H1 (cell line): ENCODE data around the gene MZT2A. TPM values are rescaled to one million over a fixed set of nuclear protein-coding genes. Genes with fewer than 3 reads are reported as not detected.

ENCODE experiments used
- CTCF ChIA-PET: fragments of 300-600 bp; sonication (Branson Sonifier 250); formaldehyde crosslinking; loops from one replicate; lab custom pipeline; 2021; ENCODE audit not compliant: partially characterized antibody; lab: Charles Lee
- POLR2A ChIA-PET: fragments of 300-600 bp; sonication (Branson Sonifier 250); formaldehyde crosslinking; loops from one replicate; lab custom pipeline; 2021; ENCODE audit warnings: inconsistent platforms; ENCODE audit not compliant: partially characterized antibody; lab: Charles Lee
- DNase-seq, 2 experiments: peaks; one replicate each; pipeline versions ENCODE4 v3.0.0 to v3.0.0-alpha.2; 2010 to 2022; ENCODE audit warnings: low spot score in 2 of 2, low read depth in 1 of 2, mixed read lengths in 1 of 2
- FAIRE-seq: peaks from 2 replicates; lab custom pipeline; 2011; peaks lifted over from hg19 to GRCh38; lab: Jason Lieb, UNC
- H2AFZ ChIP-seq: 2 replicates; pipeline ENCODE4 v1.8.1; 2012; ENCODE audit warnings: low read length, inconsistent platforms
- H2AK5ac ChIP-seq: 2 replicates; pipeline ENCODE4 v1.6.1; 2013; ENCODE audit warnings: low read depth, low read length
- H2BK120ac ChIP-seq: replicated peaks from 2 replicates; pipeline ENCODE3; 2013; ENCODE audit warnings: low read depth, low read length, inconsistent platforms
- H2BK12ac ChIP-seq: 2 replicates; pipeline ENCODE4 v1.6.1; 2013; ENCODE audit warnings: low read depth, low read length
- H2BK15ac ChIP-seq: 2 replicates; pipeline ENCODE4 v1.6.1; 2013; ENCODE audit warnings: low read length
- H2BK20ac ChIP-seq: 2 replicates; pipeline ENCODE4 v1.6.1; 2013; ENCODE audit warnings: low read length
- H2BK5ac ChIP-seq: 2 replicates; pipeline ENCODE4 v1.6.1; 2013; ENCODE audit warnings: low read depth, low read length
- H3K14ac ChIP-seq: 2 replicates; pipeline ENCODE4 v1.6.1; 2013; ENCODE audit warnings: inconsistent platforms; ENCODE audit not compliant: insufficient read length
- H3K18ac ChIP-seq: 2 replicates; pipeline ENCODE4 v1.6.1; 2013; ENCODE audit warnings: low read length; ENCODE audit errors: extremely low read depth
- H3K23ac ChIP-seq: 2 replicates; pipeline ENCODE4 v1.6.1; 2013; ENCODE audit warnings: inconsistent platforms; ENCODE audit not compliant: insufficient read length
- H3K23me2 ChIP-seq: 2 replicates; pipeline ENCODE4 v1.6.1; 2013; ENCODE audit warnings: low read depth, low read length
- H3K27ac ChIP-seq: 2 replicates; pipeline ENCODE4 v1.6.1; 2011; ENCODE audit warnings: low read depth, low read length, inconsistent platforms
- H3K27me3 ChIP-seq, 4 experiments: replicated peaks in 1 of 4; 1 replicate in 1 of 4; 2 replicates in 3 of 4; pipeline versions ENCODE4 v1.6.1 to v1.8.1; 2011 to 2013; ENCODE audit warnings: low read length in 3 of 4, mild to moderate bottlenecking in 3 of 4, inconsistent platforms in 2 of 4, mixed read lengths in 2 of 4, moderate library complexity in 1 of 4; ENCODE audit not compliant: control insufficient read depth in 3 of 4, insufficient read depth in 3 of 4; ENCODE audit errors: extremely low read depth in 1 of 4
- H3K36me3 ChIP-seq, 4 experiments: 2 replicates each; pipeline versions ENCODE4 v1.6.1 to v1.8.1; 2011 to 2013; ENCODE audit warnings: mild to moderate bottlenecking in 4 of 4, low read length in 3 of 4, moderate library complexity in 2 of 4, control low read depth in 1 of 4, inconsistent platforms in 1 of 4; ENCODE audit not compliant: insufficient read depth in 4 of 4, control insufficient read depth in 2 of 4
- H3K4ac ChIP-seq: replicated peaks from 2 replicates; pipeline ENCODE3; 2013; ENCODE audit warnings: low read length, low read depth, mixed read lengths, inconsistent platforms; ENCODE audit not compliant: insufficient read length
- H3K4me1 ChIP-seq, 4 experiments: replicated peaks in 1 of 4; 1 replicate in 1 of 4; 2 replicates in 3 of 4; pipeline versions ENCODE4 v1.6.1 to v1.8.1; 2011 to 2013; ENCODE audit warnings: low read length in 3 of 4, inconsistent platforms in 2 of 4, mixed read lengths in 1 of 4; ENCODE audit not compliant: insufficient read depth in 4 of 4, control insufficient read depth in 3 of 4
- H3K4me2 ChIP-seq, 2 experiments: 2 replicates each; pipeline versions ENCODE4 v1.6.1 to v1.8.1; 2011 to 2013; ENCODE audit warnings: low read depth in 2 of 2, low read length in 2 of 2, control low read depth in 1 of 2, inconsistent platforms in 1 of 2, mild to moderate bottlenecking in 1 of 2; ENCODE audit not compliant: insufficient read depth in 1 of 2
- H3K4me3 ChIP-seq, 4 experiments: fragments of 200-600, 300-600 bp in 1 of 4; sonication (generic), shearing (Covaris generic), sonication (Bioruptor Twin) in 1 of 4; 2 replicates each; pipeline versions ENCODE4 v1.5.1 to v1.8.1; 2011 to 2016; ENCODE audit warnings: low read length in 4 of 4, low read depth in 3 of 4, control low read depth in 2 of 4, inconsistent platforms in 2 of 4, mild to moderate bottlenecking in 2 of 4, mixed read lengths in 1 of 4, moderate library complexity in 1 of 4; ENCODE audit not compliant: insufficient read depth in 2 of 4; ENCODE audit errors: extremely low read depth in 1 of 4
- H3K56ac ChIP-seq: replicated peaks from 2 replicates; pipeline ENCODE3; 2013; ENCODE audit warnings: low read depth, mild to moderate bottlenecking, mixed read lengths, low read length, inconsistent platforms; ENCODE audit not compliant: insufficient read length
- H3K79me1 ChIP-seq: 2 replicates; pipeline ENCODE4 v1.6.1; 2013; ENCODE audit warnings: low read depth, low read length, control low read depth
- H3K79me2 ChIP-seq, 2 experiments: 2 replicates each; pipeline versions ENCODE4 v1.6.1 to v1.8.1; 2012 to 2013; ENCODE audit warnings: low read length in 2 of 2, mild to moderate bottlenecking in 2 of 2, inconsistent platforms in 1 of 2; ENCODE audit not compliant: insufficient read depth in 2 of 2, control insufficient read depth in 1 of 2
- H3K9ac ChIP-seq, 4 experiments: replicated peaks in 1 of 4; 1 replicate in 1 of 4; 2 replicates in 3 of 4; pipeline versions ENCODE4 v1.6.1 to v1.8.1; 2011 to 2013; ENCODE audit warnings: low read depth in 3 of 4, low read length in 3 of 4, control low read depth in 2 of 4, mild to moderate bottlenecking in 2 of 4, moderate library complexity in 2 of 4, inconsistent platforms in 1 of 4; ENCODE audit errors: extremely low read depth in 1 of 4
- H3K9me3 ChIP-seq, 2 experiments: 2 replicates each; pipeline versions ENCODE4 v1.6.1 to v1.8.1; 2012 to 2013; ENCODE audit warnings: mild to moderate bottlenecking in 2 of 2, moderate library complexity in 2 of 2, control low read depth in 1 of 2, inconsistent platforms in 1 of 2, low read depth in 1 of 2, low read length in 1 of 2, mixed read lengths in 1 of 2; ENCODE audit not compliant: insufficient read depth in 2 of 2
- H4K20me1 ChIP-seq, 2 experiments: replicated peaks in 1 of 2; 2 replicates each; pipeline versions ENCODE3 to v1.8.1; 2011 to 2013; ENCODE audit warnings: inconsistent platforms in 2 of 2, low read length in 2 of 2, mild to moderate bottlenecking in 1 of 2; ENCODE audit not compliant: insufficient read depth in 2 of 2, control insufficient read depth in 1 of 2
- H4K5ac ChIP-seq: 2 replicates; pipeline ENCODE4 v1.6.1; 2013; ENCODE audit warnings: low read length, low read depth, mixed read lengths, inconsistent platforms; ENCODE audit not compliant: insufficient read length
- H4K8ac ChIP-seq: 2 replicates; pipeline ENCODE4 v1.8.0; 2013; ENCODE audit warnings: mild to moderate bottlenecking, moderate library complexity, low read length, inconsistent platforms; ENCODE audit not compliant: insufficient read depth; ENCODE audit errors: extremely low read depth
- H4K91ac ChIP-seq: replicated peaks from 2 replicates; pipeline ENCODE3; 2013; ENCODE audit warnings: low read length, mixed read lengths, inconsistent platforms; ENCODE audit not compliant: insufficient read length
- ATF2 ChIP-seq: IDR thresholded peaks from 2 replicates; pipeline ENCODE4 v1.6.1; 2012; ENCODE audit warnings: low read length, inconsistent platforms
- ATF3 ChIP-seq: IDR thresholded peaks from 2 replicates; pipeline ENCODE4 v1.6.1; 2011; ENCODE audit warnings: low read depth, mild to moderate bottlenecking, low read length; ENCODE audit not compliant: insufficient read depth
- CEBPB ChIP-seq: IDR thresholded peaks from 2 replicates; pipeline ENCODE4 v1.6.1; 2012; ENCODE audit warnings: low read depth, low read length
- CHD2 ChIP-seq: IDR thresholded peaks from 2 replicates; pipeline ENCODE4 v1.6.1; 2012; ENCODE audit warnings: low read length, improper control_type of control experiment
- CREB1 ChIP-seq: IDR thresholded peaks from 2 replicates; pipeline ENCODE4 v1.6.1; 2012; ENCODE audit warnings: inconsistent platforms
- FOSL1 ChIP-seq: IDR thresholded peaks from 2 replicates; pipeline ENCODE4 v1.6.1; 2011; ENCODE audit warnings: mild to moderate bottlenecking, low read depth, low read length, moderate library complexity; ENCODE audit not compliant: insufficient read depth
- JUND ChIP-seq: IDR thresholded peaks from 2 replicates; pipeline ENCODE4 v1.6.1; 2011; ENCODE audit warnings: mild to moderate bottlenecking, improper control_type of control experiment, low read length
- TCF12 ChIP-seq: IDR thresholded peaks from 2 replicates; pipeline ENCODE4 v1.6.1; 2011; ENCODE audit warnings: low read depth, mild to moderate bottlenecking, low read length
- WGBS, 2 experiments: shearing (Covaris generic) in 1 of 2; methylation state at CpG; one replicate each; pipeline versions ENCODE4 v1.1.6 to v1.1.7; 2013 to 2015; ENCODE audit warnings: low lambda C conversion rate in 2 of 2, mixed read lengths in 2 of 2, inconsistent platforms in 1 of 2, low coverage in 1 of 2, missing lambda C conversion rate in 1 of 2; ENCODE audit not compliant: insufficient replicate concordance in 2 of 2, insufficient coverage in 1 of 2, insufficient read length in 1 of 2; ENCODE audit errors: extremely low coverage in 1 of 2, missing lambda C conversion rate in 1 of 2; 5-methylcytosine and 5-hydroxymethylcytosine counted together
- polyA plus RNA-seq, 7 experiments: library from polyadenylated mRNA; depleted of rRNA in 3 of 7; stranded (reverse) in 5 of 7; unstranded in 2 of 7; fragments of >200 nt in 5 of 7; fragments of 200-250 nt in 2 of 7; gene quantifications; 1 replicate in 5 of 7; 2 replicates in 1 of 7; 4 replicates in 1 of 7; pipeline versions ENCODE4 v1.2.1 to v1.2.3, GENCODE V29; 2011 to 2013; ENCODE audit warnings: missing spikeins in 2 of 7, mixed read lengths in 2 of 7
- total RNA-seq: library from RNA; stranded (reverse); fragmentation: NEBNext Ultra II Directional; extraction: Animal tissue kit (Norgen Biotek cat#: 25700); gene quantifications from 2 replicates; pipeline ENCODE4 v1.2.1, GENCODE V29; 2021

The MZT2A gene
- total and polyA plus RNA-seq, 2 of the 8 experiments (the other 6 are each of a cell fraction or from before 2014, with no cell fraction given): 116 to 120 TPM

GRCh38 chr2:131488306-131489205 is 3.6 kb downstream of the MZT2A start:
- Histone ChIP-seq H2BK120ac (no peak overlapping the region), H2BK12ac (no peak overlapping the region), H3K14ac (no peak overlapping the region), H4K5ac (no peak overlapping the region), H3K27me3 (no peaks in the 10 kb centered on the region), H3K23me2 (peaks cover 5% of the 10 kb centered on the region; the same call in 1 of the 2 replicates), H3K4me2 (no peak overlapping the region), H2BK20ac (no peak overlapping the region), H3K4me3 (no peak overlapping the region), H4K91ac (no peak overlapping the region), H3K4me1 (peaks cover 0 to 8% (median 6%) of the 10 kb centered on the region in 4 experiments; a peak in 6 of 7 replicates), H4K8ac (no peak overlapping the region), H3K79me1 (peaks cover 5% of the 10 kb centered on the region; the same call in 1 of the 2 replicates), H3K4ac (no peak overlapping the region), H2BK5ac (no peak overlapping the region), H2BK15ac (no peak overlapping the region), H3K9ac (no peak overlapping the region), H3K79me2 (peaks cover 5 to 20% of the 10 kb centered on the region in 2 experiments; a peak in 3 of 4 replicates), H3K18ac (no peak overlapping the region), H3K23ac (no peak overlapping the region), H2AFZ (no peak overlapping the region), H3K9me3 (no peaks in the 10 kb centered on the region), H3K56ac (no peak overlapping the region), H4K20me1 (peaks cover 0 to 4% of the 10 kb centered on the region in 2 experiments), H2AK5ac (no peak overlapping the region), H3K36me3 (peaks cover 0 to 3% (median 0%) of the 10 kb centered on the region in 4 experiments; a peak in 1 of 8 replicates), H3K27ac (no peak overlapping the region)
- ChIA-PET POLR2A (interaction anchor here (1.2 kb wide), 1 partner anchor 1302 kb away, joined by 6 read pairs; no protein-coding TSS in a partner anchor), CTCF (interaction anchor here (0.7 to 1.0 kb wide), 3 partner anchors 75 to 646 kb away, joined by 3 read pairs; no protein-coding TSS in a partner anchor)
- FAIRE-seq (no peak), DNase-seq (no peak)
- WGBS, 2 experiments: 82% methylated on average over 13 of the region's 14 CpGs; no CpG with 5 or more reads in 1 of the 2 experiments
- TF ChIP-seq CREB1 (no peak), CHD2 (no peak), JUND (no peak), CEBPB (no peak), ATF2 (no peak), TCF12 (no peak), FOSL1 (no peak), ATF3 (no peak)
